ENCODE data around the gene FER. TPM values are rescaled to one million over a fixed set of nuclear protein-coding genes. Genes with fewer than 3 reads are reported as not detected.
"Not testable (repeated sequence)": the region's sequence is repeated elsewhere in the genome, so short reads cannot be mapped to it uniquely, and the experiment has no call there.

Gene FER
- total RNA-seq, 1 donor from 2014 or later: 27.2 TPM

DNA sequence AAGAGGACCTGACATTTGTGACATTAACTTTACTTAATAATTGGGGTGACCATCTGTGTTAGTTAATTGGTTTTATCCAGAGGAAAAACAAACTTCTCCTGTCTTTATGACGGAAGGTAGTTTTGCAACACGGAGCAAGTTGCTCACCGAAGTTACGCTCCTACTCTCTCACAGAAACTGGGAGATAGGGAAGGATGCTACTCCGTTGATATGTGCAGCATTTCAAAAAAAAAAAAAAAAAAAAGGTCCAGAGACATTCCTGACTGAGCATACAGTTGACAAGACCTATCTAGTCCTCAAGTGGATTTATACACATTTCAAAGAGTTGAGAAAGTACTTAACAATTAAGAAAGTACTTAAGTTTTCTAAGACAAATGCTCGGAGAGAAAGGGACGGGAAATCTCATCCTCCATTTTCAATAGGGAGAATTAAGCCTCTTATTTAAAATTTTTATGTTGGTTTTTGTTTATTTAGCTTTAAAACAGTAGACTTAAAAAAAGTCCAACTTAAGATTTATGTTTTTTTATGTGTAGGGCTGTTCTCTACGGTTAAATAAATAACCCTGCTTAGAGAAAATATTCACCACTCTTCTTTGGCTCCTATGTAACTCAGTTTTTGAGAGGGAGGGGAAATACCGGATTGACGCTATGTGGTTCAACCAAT lies 455 bp upstream of the FER start:
- no peak for DNase-seq (ENCODE audit: low spot score)

- peak; percentile 99 for DNase-seq (ENCODE audit: low spot score)
Observed at GRCh38 chr5:108748401-108749127, 867 bp downstream of the FER start.

DNA sequence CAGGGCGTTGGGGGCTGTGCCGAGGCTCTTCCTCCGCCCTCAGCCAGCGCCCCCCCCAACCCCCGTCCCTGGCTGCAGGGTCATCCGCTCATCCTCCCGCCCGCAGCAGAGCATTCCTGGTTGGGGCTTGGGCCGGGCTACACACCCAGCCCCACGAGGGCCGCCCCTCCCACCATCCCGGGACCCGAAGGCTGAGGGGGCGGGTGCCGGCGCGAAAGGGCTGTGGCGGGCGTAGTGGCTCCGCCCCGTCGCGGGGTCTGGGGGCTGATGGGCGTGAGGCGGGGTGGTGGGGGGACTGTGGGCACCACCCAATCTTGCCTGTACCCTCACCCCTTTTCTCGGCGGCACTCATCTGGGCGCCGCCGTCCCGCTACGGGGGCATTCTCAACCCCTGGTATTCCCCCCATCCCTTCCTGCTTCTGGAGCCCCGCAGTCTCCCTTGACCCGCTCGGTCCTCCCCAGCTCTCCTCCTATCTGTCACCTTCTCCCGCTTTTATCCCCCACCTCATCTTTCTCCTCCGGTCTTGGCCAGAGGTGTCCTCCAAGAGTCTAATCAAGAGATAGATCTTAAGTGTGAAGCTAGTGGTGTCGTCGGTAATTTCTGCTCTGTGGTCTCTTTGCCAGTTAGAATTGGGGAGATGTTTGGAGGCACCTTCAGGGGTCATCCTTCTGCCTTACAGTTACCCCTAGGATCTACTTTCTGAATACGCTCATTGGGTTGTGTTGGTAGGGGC lies 1.6 kb downstream of the FER start:
- DNase-seq (ENCODE audit: low spot score): no peak

GRCh38 chr5:108753331-108753730 lies 5.6 kb downstream of the FER start:
- DNase-seq (ENCODE audit: low spot score): no peak

DNA sequence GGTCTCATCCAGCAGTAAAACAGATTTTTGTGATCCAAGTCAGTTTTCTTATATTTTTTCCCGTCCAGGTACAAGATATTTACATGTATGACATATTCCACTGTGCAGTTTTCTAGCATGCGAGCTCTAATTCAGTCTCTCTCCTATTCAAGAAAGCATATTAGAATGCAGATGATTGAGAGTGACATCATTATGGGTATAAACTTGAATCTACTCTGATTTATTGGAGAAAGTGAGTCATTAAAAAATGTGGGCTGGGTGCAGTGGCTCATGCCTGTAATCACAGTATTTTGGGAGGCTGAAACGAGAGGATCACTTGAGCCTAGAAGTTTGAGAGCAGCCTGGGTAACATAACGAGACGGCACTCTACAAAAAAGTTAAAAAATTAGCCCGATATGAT lies 6.2 kb downstream of the FER start:
- peak; percentile 22 for DNase-seq (ENCODE audit: low spot score)

- no peak for DNase-seq (ENCODE audit: low spot score)
Observed at GRCh38 chr5:108760512-108760911, 12.8 kb downstream of the FER start.

DNA sequence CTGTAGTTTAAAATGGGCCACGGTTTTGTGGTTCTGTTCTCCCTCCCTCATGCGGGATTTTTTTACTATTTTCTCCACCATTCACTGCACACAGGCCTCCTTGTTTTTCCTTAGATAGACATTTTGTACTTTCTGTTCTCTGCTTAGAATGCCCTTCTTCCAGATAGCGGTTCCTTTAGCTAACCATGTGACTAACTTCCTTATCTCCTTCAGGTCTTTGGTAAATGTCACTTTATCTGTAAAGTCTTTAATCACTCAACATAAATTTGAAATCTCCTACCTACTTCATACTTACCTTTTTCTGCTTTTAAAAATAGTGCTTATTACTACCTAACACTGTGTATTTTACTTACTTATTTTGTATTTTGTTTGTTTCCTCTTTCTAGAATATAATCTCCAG lies 15.0 kb downstream of the FER start:
- peak; percentile 23 for DNase-seq (ENCODE audit: low spot score)

DNA sequence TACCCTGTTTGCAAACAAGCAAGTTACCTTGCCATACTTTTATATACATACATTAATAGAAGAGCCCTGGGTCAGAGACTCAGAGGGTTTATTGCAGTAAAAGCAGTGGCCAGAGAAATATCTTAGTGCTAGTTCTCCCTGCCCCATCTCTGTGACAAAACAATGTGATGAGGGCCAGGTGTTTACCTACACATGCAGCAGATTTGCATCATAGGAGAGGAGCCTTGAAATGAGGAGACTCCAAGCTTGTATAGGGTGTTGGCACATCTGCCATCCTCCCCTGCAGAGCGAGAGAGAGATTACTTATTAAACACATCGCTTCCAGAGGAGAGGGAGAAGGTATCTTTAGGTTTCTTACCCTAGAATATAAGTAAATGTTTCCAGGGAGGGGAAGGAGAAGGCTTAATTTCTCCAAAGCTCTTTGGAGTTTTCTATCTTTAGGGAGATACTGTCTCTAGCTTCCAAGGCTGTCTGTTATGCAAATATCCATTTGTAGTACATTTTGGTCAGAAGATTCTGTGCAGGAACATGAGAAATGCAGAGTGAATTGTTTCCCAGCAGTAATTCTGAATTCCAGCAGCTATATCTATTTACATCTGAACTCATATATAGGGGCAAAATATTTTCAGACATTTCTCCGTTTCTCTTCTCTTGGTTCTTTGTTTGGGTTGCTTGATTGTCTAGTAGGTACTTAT lies 15.7 kb downstream of the FER start:
- DNase-seq (ENCODE audit: low spot score): no peak

- no peak for DNase-seq (ENCODE audit: low spot score)
Observed at GRCh38 chr5:108765647-108766046, 17.9 kb downstream of the FER start.

- DNase-seq (ENCODE audit: low spot score): not testable (repeated sequence)
Observed at GRCh38 chr5:108766916-108767315, 19.2 kb downstream of the FER start.

DNA sequence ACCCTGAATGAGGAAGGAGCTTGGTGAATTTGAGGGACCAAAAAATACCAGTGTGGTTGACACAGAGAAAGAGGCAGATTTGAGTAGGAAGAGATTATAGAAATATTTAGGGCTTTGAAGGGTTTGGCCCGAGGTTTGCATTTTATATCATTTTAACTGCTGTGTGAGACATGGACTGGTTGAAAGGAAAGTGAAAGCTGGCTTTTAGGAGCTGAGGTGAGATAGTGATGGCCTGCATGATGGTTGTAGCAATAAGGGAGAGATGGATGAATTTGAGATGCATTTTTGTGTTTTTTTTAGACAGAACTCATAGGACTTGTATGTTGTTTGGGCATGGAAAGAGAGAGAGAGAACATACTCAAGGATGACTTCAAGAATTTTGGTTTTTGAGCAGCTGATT lies 21.7 kb downstream of the FER start:
- DNase-seq (ENCODE audit: low spot score): peak; percentile 25

- no peak for DNase-seq (ENCODE audit: low spot score)
Observed at GRCh38 chr5:108772626-108773025, 24.9 kb downstream of the FER start.

DNA sequence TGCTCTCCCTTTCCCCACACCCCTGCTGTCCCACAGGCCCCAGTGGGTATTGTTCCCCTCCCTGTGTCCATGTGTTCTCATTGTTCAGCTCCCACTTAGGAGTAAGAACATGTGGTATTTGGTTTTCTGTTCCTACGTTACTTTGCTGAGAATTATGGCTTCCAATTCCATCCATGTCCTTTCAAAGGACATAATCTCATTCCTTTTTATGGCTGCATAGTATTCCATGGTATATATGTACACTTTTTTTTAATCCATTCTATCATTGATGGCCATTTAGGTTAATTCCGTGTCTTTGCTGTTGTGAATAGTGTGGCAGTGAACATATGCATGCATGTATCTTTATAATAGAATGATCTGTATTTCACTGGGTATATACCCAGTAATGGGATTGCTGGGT lies 25.6 kb downstream of the FER start:
- no peak for DNase-seq (ENCODE audit: low spot score)

- DNase-seq (ENCODE audit: low spot score): not testable (repeated sequence)
Observed at GRCh38 chr5:108774079-108774478, 26.4 kb downstream of the FER start.

DNA sequence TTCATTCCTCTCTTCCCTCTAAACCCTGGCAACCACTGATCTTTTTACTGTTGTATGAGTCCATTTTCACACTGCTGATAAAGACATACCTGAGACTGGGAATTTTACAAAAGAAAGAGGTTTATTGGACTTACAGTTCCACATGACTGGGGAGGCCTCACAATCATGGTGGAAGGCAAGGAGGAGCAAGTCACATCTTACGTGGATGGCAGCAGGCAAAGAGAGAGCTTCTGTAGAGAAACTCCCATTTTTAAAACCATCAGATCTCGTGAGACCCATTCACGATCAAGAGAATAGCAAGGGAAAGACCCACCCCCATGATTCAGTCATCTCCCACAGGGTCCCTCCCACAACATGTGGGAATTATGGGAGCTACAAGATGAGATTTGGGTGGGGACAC lies 29.9 kb downstream of the FER start:
- not testable (repeated sequence) for DNase-seq (ENCODE audit: low spot score)

- DNase-seq (ENCODE audit: low spot score): not testable (repeated sequence)
Observed at GRCh38 chr5:108784577-108784976, 36.9 kb downstream of the FER start.

GRCh38 chr5:108786806-108787483 lies 39.2 kb downstream of the FER start:
- no peak for DNase-seq (ENCODE audit: low spot score)

GRCh38 chr5:108788142-108788541 lies 40.4 kb downstream of the FER start:
- no peak for DNase-seq (ENCODE audit: low spot score)

DNA sequence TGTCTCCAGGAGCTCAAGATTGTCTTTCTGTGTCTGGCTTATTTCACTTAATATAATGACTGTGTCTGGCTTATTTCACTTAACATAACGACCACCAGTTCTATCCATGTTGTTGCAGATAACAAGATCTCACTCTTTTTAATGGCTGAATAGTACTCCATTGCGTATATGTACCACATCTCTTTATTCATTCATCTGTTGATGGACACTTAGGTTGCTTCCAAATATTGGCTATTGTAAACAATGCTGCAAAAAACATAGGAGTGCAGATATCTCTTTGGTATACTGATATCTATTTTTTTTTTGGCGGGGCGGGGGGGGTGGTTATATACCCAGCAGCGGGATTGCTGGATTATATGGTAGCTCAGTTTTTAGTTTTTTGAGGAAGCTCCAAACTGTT lies 45.5 kb downstream of the FER start:
- DNase-seq (ENCODE audit: low spot score): no peak

DNA sequence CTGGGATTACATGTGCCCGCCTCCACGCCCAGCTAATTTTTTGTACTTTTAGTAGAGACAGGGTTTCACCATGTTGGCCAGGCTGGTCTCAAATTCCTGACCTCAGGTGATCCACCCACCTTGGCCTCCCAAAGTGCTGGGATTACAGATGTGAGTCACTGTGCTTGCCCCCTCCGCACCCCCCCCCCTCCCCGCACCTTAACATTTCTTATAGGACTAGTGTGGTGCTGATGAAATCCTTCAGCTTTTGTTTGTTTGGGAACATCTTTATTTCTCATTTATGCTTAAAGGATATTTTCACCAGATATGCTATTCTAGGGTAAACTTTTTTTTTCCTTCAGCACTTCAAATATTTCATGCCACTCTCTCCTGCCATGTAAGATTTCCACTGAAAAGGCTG lies 46.7 kb downstream of the FER start:
- DNase-seq (ENCODE audit: low spot score): not testable (repeated sequence)

GRCh38 chr5:108797396-108797795 lies 49.7 kb downstream of the FER start:
- DNase-seq (ENCODE audit: low spot score): no peak

Data from umbilical cord (tissue), 2 donors.